SW 1271 (cell line): Measurements from ENCODE around the gene DDX6.
"Not testable (repeated sequence)": the region's sequence is repeated elsewhere in the genome, so short reads cannot be mapped to it uniquely, and the experiment has no call there.

Source experiments
- DNase-seq, 2 experiments: peaks; one replicate each; lab custom pipeline; 2025; lab: John Stamatoyannopoulos, UW

Gene DDX6

DNA sequence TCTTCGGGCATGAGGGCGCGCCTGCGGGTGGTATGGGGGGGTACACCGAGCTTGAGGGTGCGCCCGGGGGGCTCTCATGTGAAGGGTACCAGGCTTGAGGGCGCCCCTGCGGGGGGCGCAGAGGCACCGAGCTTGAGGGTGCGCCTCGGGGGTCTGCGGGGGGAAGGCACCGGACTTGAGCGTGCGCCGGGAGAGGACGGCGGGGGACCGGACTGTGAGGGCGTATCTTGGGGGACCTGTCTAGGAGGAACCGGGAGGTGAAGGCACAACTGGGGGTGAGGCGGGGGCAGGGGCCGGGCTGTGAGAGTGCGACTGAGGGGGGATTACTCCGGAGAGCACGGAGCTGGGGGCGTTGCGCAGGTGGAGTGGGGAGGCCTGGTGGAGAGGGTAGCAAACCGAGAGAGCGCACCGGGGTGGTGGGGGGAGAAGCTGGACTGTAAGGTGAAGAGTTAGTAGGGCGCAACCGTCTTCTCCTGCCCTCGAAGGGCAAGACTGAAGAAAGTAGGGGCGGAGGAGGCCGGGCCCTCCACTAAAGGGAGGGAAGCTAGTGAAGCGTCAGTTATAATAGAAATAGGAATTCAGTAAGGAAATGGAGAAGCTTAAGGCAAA is 1.1 kb upstream of the DDX6 start:
- no peak for DNase-seq

GRCh38 chr11:118790357-118791110 is 430 bp downstream of the DDX6 start:
- peak; percentile 18 to 73 for DNase-seq

DNA sequence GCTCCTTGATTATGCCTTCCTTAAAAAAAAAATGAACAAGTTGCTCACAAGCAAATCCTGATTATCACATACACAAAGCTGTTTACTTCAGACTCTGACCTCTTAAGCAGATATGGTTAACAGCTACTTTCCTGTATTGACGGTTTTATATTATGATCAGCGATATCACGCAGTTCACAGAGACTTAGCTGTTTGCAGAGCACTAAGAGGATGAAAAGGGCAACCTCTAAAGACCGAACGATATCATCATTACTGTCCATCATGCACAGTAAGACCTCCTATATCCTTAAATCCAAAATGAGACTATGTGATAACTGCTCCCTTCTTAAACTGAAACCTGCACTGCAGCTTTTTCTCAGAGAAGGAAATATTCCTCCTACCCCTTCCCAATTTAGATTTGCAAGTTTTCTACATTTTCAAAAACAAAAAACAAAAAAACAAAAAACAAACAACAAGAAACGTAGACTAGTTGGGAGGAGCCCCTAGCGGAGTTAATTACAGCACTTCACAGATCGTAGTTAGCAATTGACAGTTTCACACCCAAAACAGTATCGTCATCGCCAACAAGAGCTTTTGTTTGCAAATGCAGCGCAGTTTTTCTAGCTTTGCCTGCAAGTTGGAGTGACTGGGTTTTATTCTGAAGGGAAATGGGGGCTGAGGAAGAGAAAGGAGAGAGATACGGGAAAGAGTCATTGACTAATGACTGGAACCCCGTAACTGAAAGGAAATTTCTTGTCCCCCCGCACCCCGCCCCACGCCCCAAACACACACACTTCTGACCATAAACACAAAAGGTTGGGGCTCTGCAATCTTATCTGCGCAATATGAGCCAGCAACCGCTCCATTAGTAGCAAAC is 1.2 kb downstream of the DDX6 start:
- peak in 1 of 2 experiments; percentile 39 for DNase-seq

GRCh38 chr11:118786657-118787056 is 4.3 kb downstream of the DDX6 start:
- no peak for DNase-seq

- DNase-seq = no peak
Measured at GRCh38 chr11:118785362-118785761, 5.6 kb downstream of the DDX6 start.

- no peak for DNase-seq
Measured at GRCh38 chr11:118783724-118784495, 7.1 kb downstream of the DDX6 start.

DNA sequence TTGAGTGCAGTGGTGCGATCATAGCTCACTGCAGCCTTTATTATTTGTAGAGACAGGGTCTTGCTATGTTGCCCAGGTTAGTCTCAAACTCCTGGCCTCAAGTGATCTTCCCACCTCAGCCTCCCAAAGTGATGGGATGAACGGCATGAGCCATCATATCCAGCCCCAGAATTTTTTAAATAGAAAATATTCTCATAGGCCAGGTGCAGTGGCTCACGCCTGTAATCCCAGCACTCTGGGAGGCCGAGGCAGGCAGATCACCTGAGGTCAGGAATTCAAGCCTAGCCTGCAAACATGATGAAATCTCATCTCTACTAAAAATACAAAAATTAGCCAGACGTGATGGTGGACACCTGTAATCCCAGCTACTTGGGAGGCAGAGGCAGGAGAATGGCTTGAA is 7.6 kb downstream of the DDX6 start:
- DNase-seq = not testable (repeated sequence)

- DNase-seq = no peak
Measured at GRCh38 chr11:118778898-118779297, 12.1 kb downstream of the DDX6 start.

DNA sequence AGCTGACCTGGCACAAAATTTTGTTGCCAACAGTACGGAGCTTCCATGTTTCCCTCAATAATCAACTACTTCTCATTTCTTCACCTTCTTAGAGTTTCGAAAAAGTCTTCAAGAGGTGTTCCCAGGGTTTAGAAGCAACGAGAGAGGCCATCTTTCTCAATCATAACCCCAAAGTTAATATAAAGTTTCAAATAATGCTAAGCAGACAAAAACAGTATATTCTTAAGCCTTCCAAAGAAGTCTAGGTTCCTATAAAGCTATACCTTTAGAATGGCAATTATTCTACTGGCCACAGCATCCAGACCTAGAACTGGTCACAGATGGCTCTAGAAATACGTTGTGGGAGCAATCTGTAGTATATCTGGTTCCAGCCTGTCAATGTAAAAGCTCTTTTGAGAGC is 16.9 kb downstream of the DDX6 start:
- no peak for DNase-seq

GRCh38 chr11:118771547-118772288 is 19.2 kb downstream of the DDX6 start:
- DNase-seq = no peak

DNA sequence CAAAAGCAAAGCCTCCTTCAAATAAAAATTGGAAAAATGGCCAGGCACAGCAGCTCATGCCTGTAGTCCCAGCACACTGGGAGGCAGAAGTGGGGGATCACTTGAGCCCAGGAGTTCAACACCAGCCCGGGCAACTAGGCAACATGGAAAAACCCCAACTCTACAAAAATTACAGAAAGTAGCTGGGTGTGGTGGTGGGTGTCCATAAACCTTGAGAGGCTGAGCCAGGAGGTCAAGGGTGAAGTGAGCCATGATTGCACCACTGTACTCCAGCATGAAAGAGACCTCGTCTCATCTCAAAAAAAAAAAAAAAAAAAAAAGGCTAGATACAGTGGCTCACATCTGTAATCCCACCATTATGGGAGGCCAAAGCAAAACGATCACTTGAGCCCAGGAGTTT is 22.3 kb downstream of the DDX6 start:
- DNase-seq = no peak

DNA sequence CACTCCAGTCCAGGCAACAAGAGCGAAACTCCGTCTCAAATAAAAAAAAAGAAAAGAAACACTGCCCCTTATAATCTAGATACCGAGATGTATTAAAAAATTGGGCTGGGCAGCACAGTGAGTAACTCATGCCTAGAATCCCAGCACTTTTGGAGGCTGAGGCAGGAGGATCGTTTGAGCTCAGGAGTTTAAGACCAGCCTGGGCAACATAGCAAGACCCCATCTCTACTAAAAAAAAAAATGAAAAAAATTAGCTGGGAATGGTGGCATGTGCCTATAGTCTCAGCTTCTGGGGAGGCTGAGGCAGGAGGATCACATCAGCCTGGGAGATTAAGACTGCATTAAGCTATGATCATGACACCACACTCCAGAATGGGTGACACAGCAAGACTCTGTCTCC is 24.9 kb downstream of the DDX6 start:
- DNase-seq = no peak

DNA sequence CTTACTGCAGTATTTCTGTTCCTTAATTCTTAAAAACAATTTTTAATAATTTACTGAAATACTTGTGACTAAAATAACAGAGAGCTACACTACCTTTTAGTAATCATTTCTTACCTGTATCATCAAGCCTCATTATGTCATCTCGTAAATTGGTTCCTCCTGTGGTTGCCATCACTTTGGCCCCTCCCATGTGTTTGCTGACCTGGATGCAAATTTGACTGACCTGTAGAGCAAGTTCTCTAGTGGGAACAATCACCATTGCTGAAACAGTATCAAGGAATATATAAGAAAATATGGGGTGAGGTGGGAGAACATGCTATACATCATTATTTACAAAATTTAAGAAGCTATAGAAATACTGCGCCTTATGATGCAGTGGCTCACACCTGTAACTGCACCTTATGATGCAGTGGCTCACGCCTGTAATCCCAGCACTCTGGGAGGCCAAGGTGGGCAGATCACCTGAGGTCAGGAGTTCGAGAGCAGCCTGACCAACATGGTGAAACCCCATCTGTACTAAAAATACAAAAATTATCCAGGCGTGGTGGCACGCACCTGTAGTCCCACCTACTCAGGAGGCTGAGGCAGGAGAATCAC is 25.8 kb downstream of the DDX6 start:
- not testable (repeated sequence) for DNase-seq

GRCh38 chr11:118763041-118763440 is 27.9 kb downstream of the DDX6 start:
- no peak for DNase-seq

DNA sequence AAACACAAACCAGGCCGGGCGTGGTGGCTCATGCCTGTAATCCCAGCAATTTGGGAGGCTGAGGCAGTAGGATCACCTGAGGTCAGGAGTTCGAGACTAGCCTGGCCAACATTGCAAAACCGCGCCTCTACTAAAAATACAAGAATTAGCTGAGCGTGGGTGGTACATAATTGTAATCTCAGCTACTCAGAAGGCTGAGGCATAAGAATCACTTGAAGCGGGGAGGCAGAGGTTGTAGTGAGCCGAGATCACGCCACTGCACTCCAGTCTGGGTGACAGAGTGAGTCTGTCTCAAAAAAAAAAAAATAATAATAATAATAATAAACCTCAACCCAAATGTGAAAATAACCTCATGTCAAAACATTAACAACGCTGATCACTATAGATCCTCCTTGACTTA is 29.0 kb downstream of the DDX6 start:
- not testable (repeated sequence) for DNase-seq

DNA sequence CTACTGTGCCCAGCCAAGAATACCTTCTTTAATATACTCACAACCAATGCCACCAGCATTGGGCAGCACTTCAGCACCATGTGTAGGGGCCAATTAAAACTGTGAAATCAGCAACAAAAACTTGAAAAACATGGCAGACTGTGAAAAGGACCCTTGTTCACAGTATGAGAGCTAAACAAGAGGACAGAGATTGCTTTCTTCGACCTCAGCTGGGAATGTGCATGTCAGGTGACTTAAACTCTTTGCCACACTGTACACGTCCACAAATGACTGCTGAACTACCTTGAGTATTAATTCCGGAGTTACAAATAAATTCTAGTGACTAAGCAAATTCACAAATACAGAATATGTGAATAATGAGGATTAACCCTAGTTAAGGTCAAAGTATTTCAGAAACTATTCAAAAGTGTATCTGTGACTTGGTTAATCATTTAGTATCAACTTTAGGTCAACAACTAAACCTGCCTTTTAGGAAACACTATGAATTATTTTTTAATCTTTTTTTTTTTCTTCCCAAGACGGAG is 33.0 kb downstream of the DDX6 start:
- no peak for DNase-seq

DNA sequence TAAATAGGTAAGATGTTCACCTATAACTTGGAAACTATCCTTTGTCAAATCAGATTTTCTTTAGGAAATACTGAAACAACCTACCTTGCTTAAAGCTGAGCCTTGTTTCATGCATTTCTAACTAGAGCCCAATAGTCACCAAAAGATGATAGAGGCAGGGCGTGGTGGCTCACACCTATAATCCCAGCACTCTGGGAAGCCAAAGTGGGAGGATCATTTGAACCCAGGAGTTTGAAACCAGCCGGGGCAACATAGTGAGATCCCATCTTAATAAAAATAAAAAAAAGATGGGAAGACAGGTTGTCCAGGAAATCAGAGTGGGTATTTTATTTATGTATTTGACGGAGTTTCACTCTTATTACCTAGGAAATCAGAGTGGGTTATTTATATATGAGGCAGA is 38.3 kb downstream of the DDX6 start:
- no peak for DNase-seq

GRCh38 chr11:118749429-118749828 is 41.5 kb downstream of the DDX6 start:
- no peak for DNase-seq

DNA sequence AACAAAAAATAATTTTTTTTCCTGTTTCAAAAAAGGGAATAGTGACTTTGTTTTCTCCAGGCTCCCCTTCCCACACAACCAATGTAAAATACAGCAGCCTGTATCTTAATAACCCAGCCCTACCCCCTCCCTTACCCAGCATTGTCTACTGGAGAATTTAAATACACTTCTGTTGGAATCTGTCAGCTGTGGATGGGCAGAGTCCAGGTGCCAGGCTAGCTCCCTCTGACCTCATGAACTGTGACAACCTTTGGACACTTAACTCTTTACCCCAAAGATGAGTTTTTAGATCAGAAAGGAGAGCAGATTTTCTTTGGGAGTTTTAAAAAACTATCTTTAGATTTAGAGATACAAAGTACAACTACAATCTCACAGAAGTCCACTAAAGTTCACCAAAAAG is 42.9 kb downstream of the DDX6 start:
- DNase-seq = no peak

- peak in 1 of 2 experiments; percentile 6 for DNase-seq
Measured at GRCh38 chr11:118746988-118747585, 43.9 kb downstream of the DDX6 start.
